Dermis blood vessel endothelial cell (primary cell): ENCODE data around the gene TP53TG3. TPM values are rescaled to one million over a fixed set of nuclear protein-coding genes. Genes with fewer than 3 reads are reported as not detected.
"Not testable (repeated sequence)": the region's sequence is repeated elsewhere in the genome, so short reads cannot be mapped to it uniquely, and the experiment has no call there.

Source experiments
- DNase-seq: peaks from one replicate; pipeline ENCODE4 v3.0.0; 2010
- total RNA-seq: library from RNA; depleted of rRNA; stranded (reverse); fragments of >200 nt; gene quantifications from 2 replicates; pipeline ENCODE4 v1.2.3, GENCODE V29; 2014

Gene TP53TG3, protein sequence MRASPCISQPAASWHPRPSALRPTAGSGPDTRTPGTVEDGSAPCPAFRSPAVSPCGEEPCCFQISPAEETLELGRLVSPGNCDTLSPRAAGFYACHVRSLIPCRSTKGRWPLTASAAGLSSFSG
- not detected in 2 replicates for total RNA-seq

GRCh38 chr16:32676065-32676464 lies at the start of gene TP53TG3:
TP53TG3 (minus strand) TSS chr16:32676165; CDS start chr16:32676097, 68 bp downstream.
- DNase-seq: not testable (repeated sequence)

GRCh38 chr16:32650876-32651275 lies 25.1 kb downstream of the TP53TG3 start:
- DNase-seq: not testable (repeated sequence)

DNA sequence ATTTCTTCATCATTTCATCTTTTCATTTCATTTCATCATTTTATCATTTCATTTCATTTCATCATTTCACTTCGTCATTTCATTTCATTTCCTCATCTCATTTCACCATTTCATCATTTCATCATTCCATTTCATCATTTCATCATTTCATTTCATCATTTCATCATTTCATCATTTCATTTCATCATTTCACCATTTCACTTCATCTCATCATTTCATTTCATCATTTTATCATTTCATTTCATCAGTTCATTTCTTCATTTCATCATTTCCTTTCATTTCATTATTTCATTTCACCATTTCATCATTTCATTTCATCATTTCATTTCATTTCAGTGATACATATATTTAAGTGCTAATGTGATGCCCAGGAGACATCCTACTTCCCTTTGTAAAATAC lies 28.4 kb downstream of the TP53TG3 start:
- DNase-seq: not testable (repeated sequence)

GRCh38 chr16:32646780-32647179 lies 29.2 kb downstream of the TP53TG3 start:
- DNase-seq: not testable (repeated sequence)

- DNase-seq: not testable (repeated sequence)
Observed at GRCh38 chr16:32646177-32646576, 29.8 kb downstream of the TP53TG3 start.

DNA sequence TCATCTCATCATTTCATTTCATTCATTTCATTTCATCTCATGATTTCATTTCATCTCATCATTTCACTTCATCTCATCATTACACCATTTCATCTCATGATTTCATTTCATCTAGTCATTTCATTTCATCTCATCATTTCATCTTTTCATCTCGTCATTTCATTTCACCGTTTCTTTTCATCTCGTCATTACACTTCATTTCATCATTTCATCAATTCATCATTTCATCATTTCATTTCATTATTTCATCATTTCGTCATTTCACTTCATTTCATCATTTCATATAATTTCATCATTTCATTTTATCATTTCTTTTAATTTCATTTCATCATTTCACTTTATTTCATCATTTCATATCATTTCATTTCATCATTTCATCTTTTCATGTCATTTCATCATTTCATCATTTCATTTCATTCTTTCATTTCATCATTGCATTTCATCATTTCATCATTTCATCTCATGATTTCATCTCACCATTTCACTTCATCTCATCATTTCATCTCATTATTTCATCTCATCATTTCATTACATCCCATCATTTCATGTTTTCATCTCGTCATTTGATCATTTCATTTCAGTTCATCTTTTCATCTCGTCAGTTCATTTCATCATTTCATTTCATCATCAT lies 30.6 kb downstream of the TP53TG3 start:
- DNase-seq: not testable (repeated sequence)

- not testable (repeated sequence) for DNase-seq
Observed at GRCh38 chr16:32644715-32645114, 31.2 kb downstream of the TP53TG3 start.

DNA sequence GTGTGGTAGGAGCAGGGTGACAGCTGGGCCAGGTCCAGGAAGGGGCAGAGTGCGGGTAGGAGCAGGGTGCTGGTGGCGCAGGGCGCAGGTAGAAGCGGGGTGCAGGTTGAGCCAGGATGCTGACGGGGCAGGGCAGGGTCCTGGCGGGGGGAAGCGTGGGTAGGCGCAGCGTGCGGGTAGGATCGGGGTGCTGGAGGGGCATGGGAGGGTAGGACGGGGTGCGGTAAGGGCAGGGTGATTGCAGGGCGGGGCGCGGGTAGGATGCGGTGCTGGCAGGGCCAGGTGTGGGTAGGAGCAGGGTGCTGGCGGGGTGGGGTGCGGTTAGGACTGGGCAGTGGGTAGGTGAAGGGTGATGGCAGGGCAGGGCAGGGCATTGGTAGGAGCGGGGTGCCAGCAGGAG lies 38.4 kb downstream of the TP53TG3 start:
- not testable (repeated sequence) for DNase-seq

GRCh38 chr16:32632096-32632495 lies 43.9 kb downstream of the TP53TG3 start:
- not testable (repeated sequence) for DNase-seq
